ENCODE measurements around the gene WDR47.

- TF ChIP-seq POLR2AphosphoS5 (IDR thresholded peaks at IDR 0.05; ENCODE audit: low read depth, low read length) (no peak), POLR2A (IDR thresholded peaks at IDR 0.05; ENCODE audit: low read depth, low read length) (no peak)
These were observed 8.5 kb upstream of the WDR47 start for GRCh38 chr1:109050228-109050995.
